ENCODE results near the gene COL10A1.

COL10A1 gene

DNA sequence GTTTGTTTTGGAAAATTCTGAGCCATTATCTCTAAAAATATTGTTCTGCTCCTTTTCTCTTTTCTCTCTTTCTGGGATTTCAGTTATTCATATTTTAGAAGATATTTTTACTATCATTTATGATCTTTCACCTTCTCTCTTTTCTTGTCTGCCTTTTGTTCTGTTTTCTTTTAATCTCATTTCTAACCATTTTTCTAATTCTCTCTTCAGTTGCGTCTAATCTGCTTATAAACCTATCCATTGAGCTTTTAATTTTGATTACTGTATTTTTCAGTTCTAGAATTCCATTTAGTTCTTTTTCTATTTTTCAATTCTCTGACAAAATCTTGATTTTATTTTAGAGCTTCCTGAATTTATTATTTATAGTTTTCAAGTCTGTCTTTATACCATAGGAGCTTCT is 42.2 kb upstream of the COL10A1 start:
- ChIA-PET POLR2A (no interaction called here), CTCF (interaction anchor here (1.3 kb wide), 1 partner anchor 9 kb away, joined by 4 read pairs; no protein-coding TSS in a partner anchor)
- no peaks in the 10 kb centered on the region for H3K36me3 ChIP-seq (ENCODE audit: control insufficient read depth in 2 of 2, insufficient read depth in 1 of 2, low read length in 2 of 2)
- H3K4me3 ChIP-seq (ENCODE audit: low read depth, low read length), result no peak overlapping the region
- TF ChIP-seq ZNF629 (tag by site-specific recombination; IDR thresholded peaks at IDR 0.05), result no peak
- TF ChIP-seq, protein P1, sequence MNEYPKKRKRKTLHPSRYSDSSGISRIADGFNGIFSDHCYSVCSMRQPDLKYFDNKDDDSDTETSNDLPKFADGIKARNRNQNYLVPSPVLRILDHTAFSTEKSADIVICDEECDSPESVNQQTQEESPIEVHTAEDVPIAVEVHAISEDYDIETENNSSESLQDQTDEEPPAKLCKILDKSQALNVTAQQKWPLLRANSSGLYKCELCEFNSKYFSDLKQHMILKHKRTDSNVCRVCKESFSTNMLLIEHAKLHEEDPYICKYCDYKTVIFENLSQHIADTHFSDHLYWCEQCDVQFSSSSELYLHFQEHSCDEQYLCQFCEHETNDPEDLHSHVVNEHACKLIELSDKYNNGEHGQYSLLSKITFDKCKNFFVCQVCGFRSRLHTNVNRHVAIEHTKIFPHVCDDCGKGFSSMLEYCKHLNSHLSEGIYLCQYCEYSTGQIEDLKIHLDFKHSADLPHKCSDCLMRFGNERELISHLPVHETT (tag by site-specific recombination; IDR thresholded peaks at IDR 0.05), result no peak
- TF ChIP-seq EGR2 (tag by site-specific recombination; IDR thresholded peaks at IDR 0.05; ENCODE audit: low read depth), result no peak
- TF ChIP-seq PBX3 (CRISPR knock-in tag; IDR thresholded peaks at IDR 0.05), result no peak
- H3K27ac ChIP-seq (ENCODE audit: extremely low read depth, low read depth, low read length), result no peak overlapping the region
- no peaks in the 10 kb centered on the region for H3K4me1 ChIP-seq (ENCODE audit: control insufficient read depth, insufficient read depth, low read length)
- no peaks in the 10 kb centered on the region for H3K9me3 ChIP-seq (ENCODE audit: control insufficient read depth, insufficient read depth, low read depth, low read length)

GRCh38 chr6:116166369-116166768 is 40.4 kb upstream of the COL10A1 start:
- POLR2A ChIA-PET, result no interaction called here
- Histone ChIP-seq H3K9me3 (ENCODE audit: control insufficient read depth, insufficient read depth, low read depth, low read length) (no peaks in the 10 kb centered on the region), H3K4me1 (ENCODE audit: control insufficient read depth, insufficient read depth, low read length) (no peaks in the 10 kb centered on the region), H3K27ac (ENCODE audit: extremely low read depth, low read depth, low read length) (no peak overlapping the region), H3K36me3 (ENCODE audit: control insufficient read depth in 2 of 2, insufficient read depth in 1 of 2, low read length in 2 of 2) (no peaks in the 10 kb centered on the region), H3K4me3 (ENCODE audit: low read depth, low read length) (no peak overlapping the region)
- TF ChIP-seq, protein P2, sequence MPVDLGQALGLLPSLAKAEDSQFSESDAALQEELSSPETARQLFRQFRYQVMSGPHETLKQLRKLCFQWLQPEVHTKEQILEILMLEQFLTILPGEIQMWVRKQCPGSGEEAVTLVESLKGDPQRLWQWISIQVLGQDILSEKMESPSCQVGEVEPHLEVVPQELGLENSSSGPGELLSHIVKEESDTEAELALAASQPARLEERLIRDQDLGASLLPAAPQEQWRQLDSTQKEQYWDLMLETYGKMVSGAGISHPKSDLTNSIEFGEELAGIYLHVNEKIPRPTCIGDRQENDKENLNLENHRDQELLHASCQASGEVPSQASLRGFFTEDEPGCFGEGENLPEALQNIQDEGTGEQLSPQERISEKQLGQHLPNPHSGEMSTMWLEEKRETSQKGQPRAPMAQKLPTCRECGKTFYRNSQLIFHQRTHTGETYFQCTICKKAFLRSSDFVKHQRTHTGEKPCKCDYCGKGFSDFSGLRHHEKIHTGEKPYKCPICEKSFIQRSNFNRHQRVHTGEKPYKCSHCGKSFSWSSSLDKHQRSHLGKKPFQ (tag by site-specific recombination; IDR thresholded peaks at IDR 0.05), result no peak
- TF ChIP-seq ZNF501 (tag by site-specific recombination; IDR thresholded peaks at IDR 0.05) (no peak), ZNF335 (tag by site-specific recombination; conservative IDR thresholded peaks at IDR 0.05) (no peak), GLI2 (tag by site-specific recombination; IDR thresholded peaks at IDR 0.05; ENCODE audit: borderline replicate concordance, low read depth) (no peak), ZNF23 (tag by site-specific recombination; IDR thresholded peaks at IDR 0.05; ENCODE audit: borderline replicate concordance) (no peak), YY2 (tag by site-specific recombination; IDR thresholded peaks at IDR 0.05) (no peak), ZNF544 (tag by site-specific recombination; IDR thresholded peaks at IDR 0.05) (no peak), ZNF155 (tag by site-specific recombination; IDR thresholded peaks at IDR 0.05) (no peak), ZNF174 (tag by site-specific recombination; IDR thresholded peaks at IDR 0.05) (no peak), ZNF211 (tag by site-specific recombination; IDR thresholded peaks at IDR 0.05; ENCODE audit: low read depth) (no peak), ZNF585B (tag by site-specific recombination; IDR thresholded peaks at IDR 0.05) (no peak), ZNF214 (tag by site-specific recombination; IDR thresholded peaks at IDR 0.05; ENCODE audit: borderline replicate concordance) (no peak), ZNF600 (tag by site-specific recombination; IDR thresholded peaks at IDR 0.05) (no peak), ZNF16 (tag by site-specific recombination; IDR thresholded peaks at IDR 0.05; ENCODE audit: low read depth) (no peak), ZNF704 (tag by site-specific recombination; IDR thresholded peaks at IDR 0.05) (no peak), ZNF366 (tag by site-specific recombination; conservative IDR thresholded peaks at IDR 0.05) (no peak), ZNF596 (tag by site-specific recombination; IDR thresholded peaks at IDR 0.05) (no peak)
- TF ChIP-seq, protein P3, sequence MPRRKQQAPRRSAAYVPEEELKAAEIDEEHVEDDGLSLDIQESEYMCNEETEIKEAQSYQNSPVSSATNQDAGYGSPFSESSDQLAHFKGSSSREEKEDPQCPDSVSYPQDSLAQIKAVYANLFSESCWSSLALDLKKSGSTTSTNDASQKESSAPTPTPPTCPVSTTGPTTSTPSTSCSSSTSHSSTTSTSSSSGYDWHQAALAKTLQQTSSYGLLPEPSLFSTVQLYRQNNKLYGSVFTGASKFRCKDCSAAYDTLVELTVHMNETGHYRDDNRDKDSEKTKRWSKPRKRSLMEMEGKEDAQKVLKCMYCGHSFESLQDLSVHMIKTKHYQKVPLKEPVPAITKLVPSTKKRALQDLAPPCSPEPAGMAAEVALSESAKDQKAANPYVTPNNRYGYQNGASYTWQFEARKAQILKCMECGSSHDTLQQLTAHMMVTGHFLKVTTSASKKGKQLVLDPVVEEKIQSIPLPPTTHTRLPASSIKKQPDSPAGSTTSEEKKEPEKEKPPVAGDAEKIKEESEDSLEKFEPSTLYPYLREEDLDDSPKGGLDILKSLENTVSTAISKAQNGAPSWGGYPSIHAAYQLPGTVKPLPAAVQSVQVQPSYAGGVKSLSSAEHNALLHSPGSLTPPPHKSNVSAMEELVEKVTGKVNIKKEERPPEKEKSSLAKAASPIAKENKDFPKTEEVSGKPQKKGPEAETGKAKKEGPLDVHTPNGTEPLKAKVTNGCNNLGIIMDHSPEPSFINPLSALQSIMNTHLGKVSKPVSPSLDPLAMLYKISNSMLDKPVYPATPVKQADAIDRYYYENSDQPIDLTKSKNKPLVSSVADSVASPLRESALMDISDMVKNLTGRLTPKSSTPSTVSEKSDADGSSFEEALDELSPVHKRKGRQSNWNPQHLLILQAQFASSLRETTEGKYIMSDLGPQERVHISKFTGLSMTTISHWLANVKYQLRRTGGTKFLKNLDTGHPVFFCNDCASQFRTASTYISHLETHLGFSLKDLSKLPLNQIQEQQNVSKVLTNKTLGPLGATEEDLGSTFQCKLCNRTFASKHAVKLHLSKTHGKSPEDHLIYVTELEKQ (tag by site-specific recombination; IDR thresholded peaks at IDR 0.05; ENCODE audit: borderline replicate concordance), result no peak
- CTCF ChIA-PET, result no interaction called here

Data from HEK293 (cell line).